C4-2B (cell line): Measurements from ENCODE around the gene INAFM2.

Source experiments
- ZFX ChIP-seq: fragments of 450-650 bp; IDR thresholded peaks from 2 replicates; pipeline ENCODE4 v1.6.1; 2017
- TF ChIP-seq, protein P1 (sequence below): fragments of 450-650 bp; conservative IDR thresholded peaks from 2 replicates; pipeline ENCODE4 v1.5.1; 2017; ENCODE audit warnings: mild to moderate bottlenecking

DNA sequence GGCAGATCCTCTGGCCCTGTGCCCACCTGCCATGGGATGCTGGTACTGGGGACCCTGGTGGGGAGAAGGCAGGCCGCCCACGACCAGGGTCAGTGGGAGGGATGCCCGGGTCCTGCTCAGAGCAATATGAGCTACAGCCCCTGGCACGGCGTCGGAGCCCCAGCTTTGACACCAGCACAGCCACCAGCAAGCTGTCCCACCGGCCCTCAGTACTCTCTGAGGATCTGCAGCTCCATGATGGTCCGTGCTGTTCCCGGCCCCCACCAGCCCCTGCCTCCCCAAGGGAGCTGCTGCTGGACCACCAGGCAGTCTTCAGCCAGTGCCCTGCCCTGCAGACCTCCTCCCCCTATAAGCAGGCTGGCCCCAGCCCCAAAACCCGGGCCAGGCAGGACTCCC lies 46.0 kb downstream of the INAFM2 start:
- TF ChIP-seq, protein P1, sequence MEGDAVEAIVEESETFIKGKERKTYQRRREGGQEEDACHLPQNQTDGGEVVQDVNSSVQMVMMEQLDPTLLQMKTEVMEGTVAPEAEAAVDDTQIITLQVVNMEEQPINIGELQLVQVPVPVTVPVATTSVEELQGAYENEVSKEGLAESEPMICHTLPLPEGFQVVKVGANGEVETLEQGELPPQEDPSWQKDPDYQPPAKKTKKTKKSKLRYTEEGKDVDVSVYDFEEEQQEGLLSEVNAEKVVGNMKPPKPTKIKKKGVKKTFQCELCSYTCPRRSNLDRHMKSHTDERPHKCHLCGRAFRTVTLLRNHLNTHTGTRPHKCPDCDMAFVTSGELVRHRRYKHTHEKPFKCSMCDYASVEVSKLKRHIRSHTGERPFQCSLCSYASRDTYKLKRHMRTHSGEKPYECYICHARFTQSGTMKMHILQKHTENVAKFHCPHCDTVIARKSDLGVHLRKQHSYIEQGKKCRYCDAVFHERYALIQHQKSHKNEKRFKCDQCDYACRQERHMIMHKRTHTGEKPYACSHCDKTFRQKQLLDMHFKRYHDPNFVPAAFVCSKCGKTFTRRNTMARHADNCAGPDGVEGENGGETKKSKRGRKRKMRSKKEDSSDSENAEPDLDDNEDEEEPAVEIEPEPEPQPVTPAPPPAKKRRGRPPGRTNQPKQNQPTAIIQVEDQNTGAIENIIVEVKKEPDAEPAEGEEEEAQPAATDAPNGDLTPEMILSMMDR: no peak
- no peak for TF ChIP-seq ZFX
